A549 (cell line): Measurements from ENCODE around the gene PTPRN2. TPM values are rescaled to one million over a fixed set of nuclear protein-coding genes. Genes with fewer than 3 reads are reported as not detected.

Experiments used
- ATAC-seq, 2 experiments: fragments of 200-7000 bp in 1 of 2; fragments of >200 bp in 1 of 2; cut with Nextera tagmentation in 1 of 2; cut with Tn5 transposase in 1 of 2; 3 replicates each; pipeline versions ENCODE4 v1.8.0 to v1.9.1; 2018 to 2020; ENCODE audit warnings: mild to moderate bottlenecking in 1 of 2, moderate library complexity in 1 of 2
- CTCF ChIA-PET: fragments of 300-600 bp; sonication (Branson Sonifier 250); formaldehyde crosslinking; extraction: SDS; loops from one replicate; lab custom pipeline; 2021; ENCODE audit warnings: antibody characterized with exemption, inconsistent platforms; lab: Yijun Ruan, JAX
- POLR2A ChIA-PET: fragments of 350-600 bp; formaldehyde crosslinking; extraction: SDS; loops from one replicate; lab custom pipeline; 2021; ENCODE audit warnings: antibody characterized with exemption, inconsistent platforms; lab: Yijun Ruan, JAX
- DNase-seq, 2 experiments: peaks; one replicate each; pipeline versions ENCODE4 v3.0.0 to v3.0.0-alpha.2; 2011 to 2016; ENCODE audit warnings: low read depth in 1 of 2, low spot score in 1 of 2
- FAIRE-seq: peaks from 2 replicates; lab custom pipeline; 2011; peaks lifted over from hg19 to GRCh38; lab: Jason Lieb, UNC
- H3K27ac ChIP-seq, 2 experiments: fragments of >200 bp; sonication (Bioruptor Twin); formaldehyde crosslinking; 3 replicates each; pipeline ENCODE4 v1.5.1; 2016 to 2017
- H3K4me1 ChIP-seq: fragments of >200 bp; sonication (Bioruptor Twin); formaldehyde crosslinking; 3 replicates; pipeline ENCODE4 v1.6.1; 2016
- H3K4me2 ChIP-seq: fragments of >200 bp; sonication (Bioruptor Twin); formaldehyde crosslinking; 3 replicates; pipeline ENCODE4 v1.6.1; 2016
- H3K4me3 ChIP-seq: fragments of >200 bp; sonication (Bioruptor Twin); formaldehyde crosslinking; 3 replicates; pipeline ENCODE4 v1.5.1; 2016
- H3K9me3 ChIP-seq: fragments of >200 bp; sonication (Bioruptor Twin); formaldehyde crosslinking; 3 replicates; pipeline ENCODE4 v1.6.1; 2016
- BHLHE40 ChIP-seq: IDR thresholded peaks from 2 replicates; pipeline ENCODE4 v1.6.1; 2012; ENCODE audit warnings: low read depth, low read length, inconsistent platforms
- EP300 ChIP-seq, 2 experiments: fragments of >200 bp; sonication (Bioruptor Twin); formaldehyde crosslinking; IDR thresholded peaks; 2 replicates in 1 of 2; 3 replicates in 1 of 2; pipeline ENCODE4 v1.6.1; 2016 to 2017
- FOXS1 ChIP-seq: fragments of 250-450 bp; sonication (Bioruptor Pico); IDR thresholded peaks from 2 replicates; pipeline ENCODE4 v1.5.0; 2020; ENCODE audit warnings: mild to moderate bottlenecking, moderate library complexity
- GATA3 ChIP-seq: IDR thresholded peaks from 2 replicates; pipeline ENCODE4 v1.6.1; 2012; ENCODE audit warnings: borderline replicate concordance
- HDAC2 ChIP-seq: fragments of 200-600 bp; sonication (generic); IDR thresholded peaks from 2 replicates; pipeline ENCODE4 v1.6.1; 2016
- HEYL ChIP-seq: fragments of 250-450 bp; sonication (Bioruptor Pico); IDR thresholded peaks from 2 replicates; pipeline ENCODE4 v1.8.0; 2021; ENCODE audit warnings: mild to moderate bottlenecking, moderate library complexity
- HOXA7 ChIP-seq: fragments of 250-450 bp; sonication (Bioruptor Pico); IDR thresholded peaks from 2 replicates; pipeline ENCODE4 v1.5.0; 2020; ENCODE audit warnings: mild to moderate bottlenecking, moderate library complexity
- HOXB13 ChIP-seq: fragments of 250-450 bp; sonication (Bioruptor Pico); IDR thresholded peaks from 2 replicates; pipeline ENCODE4 v1.5.0; 2020; ENCODE audit warnings: low read depth, mild to moderate bottlenecking, moderate library complexity
- HOXB5 ChIP-seq: fragments of 250-450 bp; sonication (Bioruptor Pico); IDR thresholded peaks from 2 replicates; pipeline ENCODE4 v1.5.0; 2020; ENCODE audit warnings: mild to moderate bottlenecking, moderate library complexity
- JUN ChIP-seq, 2 experiments: fragments of >200 bp; sonication (Bioruptor Twin); formaldehyde crosslinking; IDR thresholded peaks; 2 replicates in 1 of 2; 3 replicates in 1 of 2; pipeline ENCODE4 v1.6.1; 2016 to 2017
- JUNB ChIP-seq: fragments of >200 bp; sonication (Bioruptor Twin); formaldehyde crosslinking; IDR thresholded peaks from 2 replicates; pipeline ENCODE4 v1.6.1; 2016
- KDM1A ChIP-seq: fragments of 200-600 bp; sonication (generic); IDR thresholded peaks from 2 replicates; pipeline ENCODE4 v1.6.1; 2016; ENCODE audit warnings: low read depth, mild to moderate bottlenecking
- MAZ ChIP-seq: fragments of 150-350 bp; IDR thresholded peaks from 2 replicates; pipeline ENCODE4 v1.6.1; 2014; ENCODE audit warnings: antibody characterized with exemption, low read depth, low read length, borderline replicate concordance
- NFE2L2 ChIP-seq: fragments of 150-350 bp; conservative IDR thresholded peaks from 2 replicates; pipeline ENCODE4 v1.6.1; 2014; ENCODE audit warnings: low read length
- NPAS2 ChIP-seq: fragments of 250-450 bp; sonication (Bioruptor Pico); IDR thresholded peaks from 2 replicates; pipeline ENCODE4 v1.8.0; 2022; ENCODE audit warnings: mild to moderate bottlenecking, moderate library complexity, borderline replicate concordance
- PHF8 ChIP-seq: fragments of 200-600 bp; sonication (generic); IDR thresholded peaks from 2 replicates; pipeline ENCODE4 v1.6.1; 2016; ENCODE audit warnings: low read depth, mild to moderate bottlenecking, antibody characterized with exemption, moderate library complexity, borderline replicate concordance
- POLR2A ChIP-seq: IDR thresholded peaks from 2 replicates; pipeline ENCODE4 v1.6.1; 2012; ENCODE audit warnings: mild to moderate bottlenecking, low read length
- RARB ChIP-seq: fragments of 250-450 bp; sonication (Bioruptor Pico); IDR thresholded peaks from 2 replicates; pipeline ENCODE4 v1.8.0; 2021; ENCODE audit warnings: mild to moderate bottlenecking, moderate library complexity
- RCOR1 ChIP-seq: fragments of 150-350 bp; IDR thresholded peaks from 2 replicates; pipeline ENCODE4 v1.6.1; 2014; ENCODE audit warnings: antibody characterized with exemption, low read length, low read depth
- RFX5 ChIP-seq: fragments of 450-650 bp; IDR thresholded peaks from 2 replicates; pipeline ENCODE4 v1.7.1; 2014; ENCODE audit warnings: antibody characterized with exemption, mild to moderate bottlenecking, moderate library complexity
- SMC3 ChIP-seq: fragments of >200 bp; sonication (Bioruptor Twin); formaldehyde crosslinking; IDR thresholded peaks from 3 replicates; pipeline ENCODE4 v1.6.1; 2018; ENCODE audit warnings: inconsistent platforms
- TFCP2L1 ChIP-seq: fragments of 250-450 bp; sonication (Bioruptor Pico); IDR thresholded peaks from 2 replicates; pipeline ENCODE4 v1.5.0; 2021; ENCODE audit warnings: mild to moderate bottlenecking
- ZNF302 ChIP-seq: fragments of 250-450 bp; sonication (Bioruptor Pico); IDR thresholded peaks from 2 replicates; pipeline ENCODE4 v1.9.0; 2021; ENCODE audit warnings: inconsistent platforms, mild to moderate bottlenecking, moderate library complexity
- WGBS: methylation state at CpG from one replicate; pipeline ENCODE4 v1.1.6; 2017; ENCODE audit errors: missing lambda C conversion rate; 5-methylcytosine and 5-hydroxymethylcytosine counted together
- polyA plus RNA-seq, 4 experiments: library from polyadenylated mRNA; depleted of rRNA in 3 of 4; stranded (reverse); fragments of >200 nt; fragmentation: RNase III in 1 of 4; extraction: RNeasy Plus Mini Kit Qiagen cat#74134 plus additional on column Dnase treatment in 1 of 4; gene quantifications; 2 replicates in 3 of 4; 3 replicates in 1 of 4; pipeline ENCODE4 v1.2.3, GENCODE V29; 2011 to 2017
- TF ChIP-seq, protein P1 (sequence below): fragments of 150-350 bp; IDR thresholded peaks from 2 replicates; pipeline ENCODE4 v1.6.1; 2014; ENCODE audit warnings: low read depth, mild to moderate bottlenecking, low read length
- TF ChIP-seq, protein P2 (sequence below): IDR thresholded peaks from 2 replicates; pipeline ENCODE4 v1.6.1; 2012
- TF ChIP-seq, protein P3 (sequence below): fragments of 450-650 bp; IDR thresholded peaks from 2 replicates; pipeline ENCODE4 v1.6.1; 2014; ENCODE audit warnings: antibody characterized with exemption

The PTPRN2 gene
- polyA plus RNA-seq, 2 of the 4 experiments (the other 2 are of a cell fraction), result 0.41 to 1.2 TPM

DNA sequence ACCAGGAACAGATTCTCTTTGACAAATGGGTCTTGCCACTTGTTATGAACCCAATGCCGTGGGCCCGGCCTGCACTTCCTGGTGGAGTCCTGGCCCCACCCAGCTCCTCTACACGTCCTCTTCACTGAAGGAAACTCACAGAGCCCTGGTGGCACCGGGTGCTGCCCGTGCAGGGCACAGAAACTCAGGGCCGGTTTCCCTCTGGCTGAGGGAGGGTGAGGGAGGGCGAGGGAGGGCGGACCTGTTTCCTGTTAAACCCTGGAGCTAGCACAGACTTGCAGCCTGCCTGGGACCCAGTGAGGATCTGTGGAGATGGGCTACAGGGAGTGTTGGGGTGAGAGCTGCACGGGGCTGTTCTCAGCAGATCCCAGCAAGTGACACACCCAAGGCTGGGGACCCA is 596.3 kb downstream of the PTPRN2 start:
- ATAC-seq, result no peak; a peak in 1 of 6 replicates
- no peak overlapping the region for H3K27ac ChIP-seq
- ChIA-PET CTCF (interaction anchor here (0.6 kb wide), 1 partner anchor 14 kb away, joined by 3 read pairs; no protein-coding TSS in a partner anchor), POLR2A (no interaction called here)
- WGBS, result 40% methylated on average over 6 of the region's 9 CpGs
- H3K9me3 ChIP-seq, result no peaks in the 10 kb centered on the region
- no peak overlapping the region for H3K4me2 ChIP-seq
- H3K4me1 ChIP-seq, result no peaks in the 10 kb centered on the region
- no peak for DNase-seq
- FAIRE-seq, result no peak
- TF ChIP-seq EP300 (IDR thresholded peaks at IDR 0.05) (no peak), BHLHE40 (no peak), MAZ (no peak), RCOR1 (no peak), RARB (CRISPR knock-in tag) (no peak), JUN (IDR thresholded peaks at IDR 0.05) (no peak), KDM1A (no peak), HOXB5 (CRISPR knock-in tag) (no peak), HEYL (CRISPR knock-in tag) (no peak), HOXA7 (CRISPR knock-in tag) (no peak), TFCP2L1 (CRISPR knock-in tag) (no peak), NPAS2 (CRISPR knock-in tag) (no peak), ZNF302 (CRISPR knock-in tag) (no peak), POLR2A (no peak), HOXB13 (CRISPR knock-in tag) (no peak), RFX5 (no peak), SMC3 (no peak)
- TF ChIP-seq, protein P1, sequence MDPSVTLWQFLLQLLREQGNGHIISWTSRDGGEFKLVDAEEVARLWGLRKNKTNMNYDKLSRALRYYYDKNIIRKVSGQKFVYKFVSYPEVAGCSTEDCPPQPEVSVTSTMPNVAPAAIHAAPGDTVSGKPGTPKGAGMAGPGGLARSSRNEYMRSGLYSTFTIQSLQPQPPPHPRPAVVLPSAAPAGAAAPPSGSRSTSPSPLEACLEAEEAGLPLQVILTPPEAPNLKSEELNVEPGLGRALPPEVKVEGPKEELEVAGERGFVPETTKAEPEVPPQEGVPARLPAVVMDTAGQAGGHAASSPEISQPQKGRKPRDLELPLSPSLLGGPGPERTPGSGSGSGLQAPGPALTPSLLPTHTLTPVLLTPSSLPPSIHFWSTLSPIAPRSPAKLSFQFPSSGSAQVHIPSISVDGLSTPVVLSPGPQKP, result no peak
- TF ChIP-seq, protein P2, sequence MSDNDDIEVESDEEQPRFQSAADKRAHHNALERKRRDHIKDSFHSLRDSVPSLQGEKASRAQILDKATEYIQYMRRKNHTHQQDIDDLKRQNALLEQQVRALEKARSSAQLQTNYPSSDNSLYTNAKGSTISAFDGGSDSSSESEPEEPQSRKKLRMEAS, result no peak
- no peak overlapping the region for H3K4me3 ChIP-seq

DNA sequence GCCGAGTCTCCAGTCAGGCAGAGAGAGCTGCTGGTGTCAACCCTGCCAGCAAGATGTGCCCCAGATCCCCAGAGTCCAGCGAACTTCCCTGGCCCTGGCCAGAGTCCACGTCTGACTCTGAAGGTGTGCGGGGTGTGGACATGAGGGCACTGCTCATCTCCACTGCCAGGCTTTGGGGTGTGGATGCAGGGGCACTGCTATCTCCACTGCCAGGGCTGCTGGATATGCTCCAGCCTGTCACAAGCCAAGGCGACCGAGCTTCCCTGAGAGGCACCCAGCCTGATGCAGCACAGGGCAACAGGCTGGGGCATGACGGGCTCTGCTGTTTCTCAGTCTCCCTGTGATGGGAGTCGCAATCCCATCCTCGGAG is 596.8 kb downstream of the PTPRN2 start:
- no peak overlapping the region for H3K4me2 ChIP-seq
- ChIA-PET POLR2A (no interaction called here), CTCF (interaction anchor here (0.6 kb wide), 1 partner anchor 14 kb away, joined by 3 read pairs; no protein-coding TSS in a partner anchor)
- TF ChIP-seq NFE2L2 (no peak), HEYL (CRISPR knock-in tag) (no peak), GATA3 (no peak), JUNB (no peak), PHF8 (no peak), FOXS1 (CRISPR knock-in tag) (no peak), HDAC2 (no peak)
- TF ChIP-seq, protein P3, sequence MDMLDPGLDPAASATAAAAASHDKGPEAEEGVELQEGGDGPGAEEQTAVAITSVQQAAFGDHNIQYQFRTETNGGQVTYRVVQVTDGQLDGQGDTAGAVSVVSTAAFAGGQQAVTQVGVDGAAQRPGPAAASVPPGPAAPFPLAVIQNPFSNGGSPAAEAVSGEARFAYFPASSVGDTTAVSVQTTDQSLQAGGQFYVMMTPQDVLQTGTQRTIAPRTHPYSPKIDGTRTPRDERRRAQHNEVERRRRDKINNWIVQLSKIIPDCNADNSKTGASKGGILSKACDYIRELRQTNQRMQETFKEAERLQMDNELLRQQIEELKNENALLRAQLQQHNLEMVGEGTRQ, result no peak
- WGBS, result 53% methylated on average over 7 of the region's 9 CpGs
- no peak overlapping the region for H3K27ac ChIP-seq
- no peaks in the 10 kb centered on the region for H3K4me1 ChIP-seq
- H3K9me3 ChIP-seq, result no peaks in the 10 kb centered on the region
- DNase-seq (no peak), ATAC-seq (no peak; a peak in 1 of 6 replicates), FAIRE-seq (no peak)
- H3K4me3 ChIP-seq, result no peak overlapping the region
